ENCODE measurements around the gene AKT1S1. TPM values are rescaled to one million over a fixed set of nuclear protein-coding genes. Genes with fewer than 3 reads are reported as not detected.
A peak's percentile ranks its signal among the peaks of the same experiment; 100 is the strongest.

AKT1S1 gene
- total RNA-seq, 1 donor from 2014 or later, result 48.2 TPM

- TF ChIP-seq, protein P1, sequence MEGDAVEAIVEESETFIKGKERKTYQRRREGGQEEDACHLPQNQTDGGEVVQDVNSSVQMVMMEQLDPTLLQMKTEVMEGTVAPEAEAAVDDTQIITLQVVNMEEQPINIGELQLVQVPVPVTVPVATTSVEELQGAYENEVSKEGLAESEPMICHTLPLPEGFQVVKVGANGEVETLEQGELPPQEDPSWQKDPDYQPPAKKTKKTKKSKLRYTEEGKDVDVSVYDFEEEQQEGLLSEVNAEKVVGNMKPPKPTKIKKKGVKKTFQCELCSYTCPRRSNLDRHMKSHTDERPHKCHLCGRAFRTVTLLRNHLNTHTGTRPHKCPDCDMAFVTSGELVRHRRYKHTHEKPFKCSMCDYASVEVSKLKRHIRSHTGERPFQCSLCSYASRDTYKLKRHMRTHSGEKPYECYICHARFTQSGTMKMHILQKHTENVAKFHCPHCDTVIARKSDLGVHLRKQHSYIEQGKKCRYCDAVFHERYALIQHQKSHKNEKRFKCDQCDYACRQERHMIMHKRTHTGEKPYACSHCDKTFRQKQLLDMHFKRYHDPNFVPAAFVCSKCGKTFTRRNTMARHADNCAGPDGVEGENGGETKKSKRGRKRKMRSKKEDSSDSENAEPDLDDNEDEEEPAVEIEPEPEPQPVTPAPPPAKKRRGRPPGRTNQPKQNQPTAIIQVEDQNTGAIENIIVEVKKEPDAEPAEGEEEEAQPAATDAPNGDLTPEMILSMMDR (IDR thresholded peaks at IDR 0.05; ENCODE audit: unreplicated experiment), result no peak
- Mint-ChIP-seq H3K27me3 (ENCODE audit: unreplicated experiment) (peaks cover 19% of the 10 kb centered on the region), H3K27ac (ENCODE audit: unreplicated experiment) (peak overlapping the region; percentile 64), H3K4me1 (ENCODE audit: unreplicated experiment) (peaks cover 6% of the 10 kb centered on the region), H3K9me3 (ENCODE audit: unreplicated experiment) (no peaks in the 10 kb centered on the region), H3K4me3 (ENCODE audit: unreplicated experiment) (peak overlapping the region; percentile 81), H3K36me3 (ENCODE audit: low read depth, unreplicated experiment) (peaks cover 60% of the 10 kb centered on the region)
- DNase-seq (ENCODE audit: low spot score), result no peak
Observed at GRCh38 chr19:49837425-49837824, 39.7 kb downstream of the AKT1S1 start.

GRCh38 chr19:49837009-49837310 lies 40.2 kb downstream of the AKT1S1 start:
- Mint-ChIP-seq H3K4me3 (ENCODE audit: unreplicated experiment) (peak overlapping the region; percentile 81), H3K27me3 (ENCODE audit: unreplicated experiment) (peaks cover 21% of the 10 kb centered on the region), H3K4me1 (ENCODE audit: unreplicated experiment) (peaks cover 10% of the 10 kb centered on the region), H3K36me3 (ENCODE audit: low read depth, unreplicated experiment) (peaks cover 62% of the 10 kb centered on the region), H3K9me3 (ENCODE audit: unreplicated experiment) (no peaks in the 10 kb centered on the region), H3K27ac (ENCODE audit: unreplicated experiment) (peak overlapping the region; percentile 64)
- DNase-seq (ENCODE audit: low spot score), result no peak
- TF ChIP-seq, protein P1 (IDR thresholded peaks at IDR 0.05; ENCODE audit: unreplicated experiment), result no peak

DNA sequence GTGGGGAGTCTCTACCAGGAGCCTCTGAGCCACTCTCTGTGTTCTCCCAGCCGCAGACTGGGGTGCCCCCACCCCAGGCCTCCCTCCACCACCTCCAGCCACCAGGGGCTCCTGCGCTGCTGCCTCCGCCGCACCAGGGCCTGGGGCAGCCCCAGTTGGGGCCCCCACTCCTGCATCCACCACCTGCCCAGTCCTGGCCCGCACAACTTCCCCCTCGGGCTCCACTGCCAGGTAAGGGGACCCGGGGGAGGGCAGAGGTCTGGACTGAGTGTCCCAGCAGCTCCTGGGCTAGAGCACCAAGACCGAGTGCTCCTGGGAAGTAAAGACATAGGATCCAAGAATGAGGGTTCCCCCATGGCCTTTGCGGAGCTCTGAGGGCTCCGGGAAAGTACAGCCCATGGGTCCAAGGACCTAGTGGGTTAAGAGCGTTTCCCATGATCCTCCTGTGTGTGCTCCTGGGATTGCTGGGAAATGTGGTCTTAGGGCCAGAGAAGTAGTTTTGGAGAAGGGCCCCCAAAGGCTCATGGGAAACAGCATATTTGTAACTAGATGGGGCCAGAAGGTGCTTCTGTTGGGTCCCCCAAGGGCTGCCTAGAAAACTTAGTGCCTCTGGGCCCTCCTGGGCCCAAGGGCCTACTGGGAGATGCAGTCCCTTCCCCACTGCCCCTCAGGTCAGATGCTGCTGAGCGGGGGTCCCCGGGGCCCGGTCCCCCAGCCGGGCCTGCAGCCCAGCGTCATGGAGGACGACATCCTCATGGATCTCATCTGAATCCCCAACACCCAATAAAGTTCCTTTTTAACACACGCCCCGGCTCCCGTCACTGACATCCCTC lies 40.8 kb downstream of the AKT1S1 start:
- no peaks in the 10 kb centered on the region for H3K9me3 Mint-ChIP-seq (ENCODE audit: unreplicated experiment)
- peaks cover 66% of the 10 kb centered on the region for H3K36me3 Mint-ChIP-seq (ENCODE audit: low read depth, unreplicated experiment)
- H3K4me3 Mint-ChIP-seq (ENCODE audit: unreplicated experiment), result no peak overlapping the region
- TF ChIP-seq, protein P1 (IDR thresholded peaks at IDR 0.05; ENCODE audit: unreplicated experiment), result no peak
- H3K4me1 Mint-ChIP-seq (ENCODE audit: unreplicated experiment), result peaks cover 13% of the 10 kb centered on the region
- H3K27ac Mint-ChIP-seq (ENCODE audit: unreplicated experiment), result no peak overlapping the region
- DNase-seq (ENCODE audit: low spot score), result no peak
- peaks cover 21% of the 10 kb centered on the region for H3K27me3 Mint-ChIP-seq (ENCODE audit: unreplicated experiment)

DNA sequence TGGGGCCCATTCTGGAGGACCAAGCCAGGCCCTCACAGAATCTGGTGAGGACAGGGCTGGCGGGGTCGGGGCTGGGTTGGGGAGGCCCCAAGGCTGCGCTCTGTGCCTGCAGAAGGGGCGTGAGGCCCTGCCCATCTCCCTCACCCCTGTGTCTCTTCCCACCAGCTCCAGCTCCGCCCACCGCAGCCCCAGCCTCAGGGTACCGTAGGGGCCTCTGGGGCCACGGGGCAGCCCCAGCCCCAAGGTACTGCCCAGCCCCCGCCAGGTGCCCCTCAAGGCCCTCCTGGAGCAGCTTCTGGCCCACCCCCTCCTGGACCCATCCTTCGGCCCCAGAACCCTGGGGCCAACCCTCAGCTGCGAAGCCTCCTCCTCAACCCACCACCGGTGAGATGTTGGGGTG lies 41.6 kb downstream of the AKT1S1 start:
- Mint-ChIP-seq H3K4me3 (ENCODE audit: unreplicated experiment) (no peak overlapping the region), H3K27ac (ENCODE audit: unreplicated experiment) (no peak overlapping the region), H3K9me3 (ENCODE audit: unreplicated experiment) (no peaks in the 10 kb centered on the region), H3K36me3 (ENCODE audit: low read depth, unreplicated experiment) (peaks cover 65% of the 10 kb centered on the region), H3K27me3 (ENCODE audit: unreplicated experiment) (peaks cover 21% of the 10 kb centered on the region), H3K4me1 (ENCODE audit: unreplicated experiment) (peaks cover 14% of the 10 kb centered on the region)
- TF ChIP-seq, protein P1 (IDR thresholded peaks at IDR 0.05; ENCODE audit: unreplicated experiment), result no peak
- no peak for DNase-seq (ENCODE audit: low spot score)

DNA sequence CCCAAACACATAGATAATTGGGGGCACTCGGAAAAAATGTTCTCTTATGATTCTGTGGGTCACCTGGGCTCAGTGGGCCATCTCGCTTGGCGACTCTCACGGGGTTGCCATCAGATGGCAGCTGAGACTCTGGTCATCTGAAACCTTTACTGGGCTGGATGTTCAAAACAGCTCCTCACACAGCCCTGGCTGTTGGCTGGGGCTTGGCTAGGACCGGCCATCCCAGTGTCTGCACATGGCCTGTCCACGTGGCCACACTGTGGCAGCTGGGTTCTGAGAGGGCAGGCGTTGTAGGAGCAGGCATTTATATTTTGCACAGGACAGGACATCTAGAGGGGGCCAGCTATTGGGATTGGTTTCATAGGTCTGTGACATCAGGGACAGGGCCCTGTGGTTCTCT lies 43.6 kb downstream of the AKT1S1 start:
- Mint-ChIP-seq H3K27me3 (ENCODE audit: unreplicated experiment) (peaks cover 22% of the 10 kb centered on the region), H3K27ac (ENCODE audit: unreplicated experiment) (no peak overlapping the region), H3K4me3 (ENCODE audit: unreplicated experiment) (no peak overlapping the region), H3K36me3 (ENCODE audit: low read depth, unreplicated experiment) (peaks cover 51% of the 10 kb centered on the region), H3K9me3 (ENCODE audit: unreplicated experiment) (no peaks in the 10 kb centered on the region), H3K4me1 (ENCODE audit: unreplicated experiment) (peaks cover 14% of the 10 kb centered on the region)
- DNase-seq (ENCODE audit: low spot score), result no peak
- TF ChIP-seq, protein P1 (IDR thresholded peaks at IDR 0.05; ENCODE audit: unreplicated experiment), result no peak
